Ovary (tissue), 9 donors: ENCODE results near the gene CCDC188. TPM values are rescaled to one million over a fixed set of nuclear protein-coding genes. Genes with fewer than 3 reads are reported as not detected.

Source experiments
- DNase-seq, 5 donors: peaks; one replicate each; pipeline ENCODE4 v3.0.0-alpha.2; 2019 to 2020
- H3K27ac ChIP-seq, 2 donors: fragments of 200-600 bp; one replicate each; pipeline versions ENCODE4 v1.5.1 to v1.8.0; 2019 to 2022
- H3K27me3 ChIP-seq: fragments of 200-600 bp; one replicate; pipeline ENCODE4 v1.8.0; 2022
- H3K36me3 ChIP-seq: fragments of 200-600 bp; sonication (generic); one replicate; pipeline ENCODE4 v1.5.1; 2019
- H3K4me1 ChIP-seq: one replicate; pipeline ENCODE4 v1.8.1; 2013; ENCODE audit warnings: mild to moderate bottlenecking, moderate library complexity; ENCODE audit not compliant: insufficient read depth
- H3K4me3 ChIP-seq: fragments of 200-600 bp; sonication (generic); one replicate; pipeline ENCODE4 v1.5.1; 2017
- H3K9me3 ChIP-seq, 2 donors: fragments of 200-600 bp in 1 of 2; sonication (generic) in 1 of 2; one replicate each; pipeline versions ENCODE4 v1.5.1 to v1.8.1; 2013 to 2019; ENCODE audit warnings: mild to moderate bottlenecking in 1 of 2, moderate library complexity in 1 of 2
- EP300 ChIP-seq: sonication (generic); formaldehyde crosslinking; IDR thresholded peaks from one replicate; pipeline ENCODE4 v1.6.1; 2017; ENCODE audit warnings: antibody characterized with exemption
- POLR2A ChIP-seq: fragments of 450-650 bp; IDR thresholded peaks from one replicate; pipeline ENCODE4 v1.6.1; 2017; ENCODE audit warnings: antibody characterized with exemption, mild to moderate bottlenecking, moderate library complexity
- WGBS, 3 donors: extraction: QIAGEN DNeasy Blood & Tissue Kit in 1 of 3; methylation state at CpG; one replicate each; pipeline versions ENCODE4 v1.1.5 to v1.1.7; 2013 to 2017; 5-methylcytosine and 5-hydroxymethylcytosine counted together
- intact Hi-C, 4 donors: fragments of 100-400 bp; cut with DNase I; formaldehyde crosslinking; loops; one replicate each; pipeline versions ENCODE4 v1.11.0 to v1.15.1; 2022 to 2023
- polyA plus RNA-seq, 2 donors: library from polyadenylated mRNA; stranded (reverse); fragments of 200-250 nt in 1 of 2; fragments of 350-450 nt in 1 of 2; fragmentation: Illumina TruSeq in 1 of 2; extraction: RNeasy Lipid Tissue Mini Kit (QIAGEN cat#74804) in 1 of 2; gene quantifications; one replicate each; pipeline ENCODE4 v1.2.3, GENCODE V29; 2013 to 2014
- total RNA-seq, 7 donors: library from RNA; depleted of rRNA in 2 of 7; stranded (reverse); fragments of >200 nt in 2 of 7; fragmentation: NEBNext Ultra II Directional in 3 of 7; extraction: Animal tissue kit (Norgen Biotek cat#: 25700) in 3 of 7; gene quantifications; one replicate each; pipeline versions ENCODE4 v1.1.0 to v1.2.4, GENCODE V29; 2016 to 2023
- TF ChIP-seq, protein P1 (sequence below), 3 donors: fragments of 450-650 bp in 2 of 3; fragments of 200-600 bp in 1 of 3; IDR thresholded peaks; one replicate each; pipeline versions ENCODE4 v1.5.1 to v1.8.0; 2016 to 2022; ENCODE audit warnings: antibody characterized with exemption in 3 of 3, mild to moderate bottlenecking in 1 of 3
- donor health status: DM: no; HTN: no; CAD: no; lungs with moderate emphysema.
- donor health status: DM: no; HTN: no; CAD: no.
- donor health status: Bipolar disorder and iron deficiency.
- donor health status: DM: yes; HTN: yes; CAD: no.
- donor health status: DM: no; HTN: no; CAD: no.
- donor health status: DM: yes; HTN: yes; CAD: no.

Gene CCDC188
- total and polyA plus RNA-seq, 9 donors = 0.27 to 1.1 (median 0.42) TPM; not detected in 1

DNA sequence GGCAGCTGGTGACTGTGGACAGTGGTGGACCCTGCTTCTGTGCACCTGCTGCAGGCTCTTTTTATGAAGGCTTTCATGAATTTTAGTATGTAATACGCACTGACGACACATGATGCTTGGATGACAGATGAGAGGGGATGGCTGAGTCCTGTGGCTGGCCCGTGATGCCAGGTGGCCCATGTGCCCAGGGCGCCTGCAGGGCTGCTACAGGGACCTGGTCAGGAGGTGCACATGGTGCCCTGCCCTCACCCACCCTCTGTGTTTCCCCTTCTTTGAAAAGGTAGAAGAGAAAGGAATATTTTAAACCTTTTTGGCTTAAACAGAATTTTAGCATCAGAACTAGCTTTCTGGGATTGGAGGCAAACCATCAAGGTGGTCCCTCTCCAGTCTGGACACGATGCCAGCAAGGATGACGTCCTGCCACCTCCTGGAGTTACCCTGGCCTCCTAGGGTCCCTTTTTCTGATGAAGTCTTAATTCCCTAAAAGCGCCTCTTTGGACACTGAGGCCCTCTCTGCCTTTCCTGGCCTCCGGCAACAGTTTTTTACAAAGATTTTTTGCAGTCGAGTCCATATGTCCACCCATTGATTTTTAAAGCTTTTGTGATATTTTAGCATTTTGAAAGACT lies 40.4 kb downstream of the CCDC188 start:
- H3K27me3 ChIP-seq = no peaks in the 10 kb centered on the region
- no peak overlapping the region for H3K4me3 ChIP-seq
- WGBS, 3 donors = 77 to 85% (median 82%) methylated on average over 9 of the region's 9 CpGs
- TF ChIP-seq, protein P1, sequence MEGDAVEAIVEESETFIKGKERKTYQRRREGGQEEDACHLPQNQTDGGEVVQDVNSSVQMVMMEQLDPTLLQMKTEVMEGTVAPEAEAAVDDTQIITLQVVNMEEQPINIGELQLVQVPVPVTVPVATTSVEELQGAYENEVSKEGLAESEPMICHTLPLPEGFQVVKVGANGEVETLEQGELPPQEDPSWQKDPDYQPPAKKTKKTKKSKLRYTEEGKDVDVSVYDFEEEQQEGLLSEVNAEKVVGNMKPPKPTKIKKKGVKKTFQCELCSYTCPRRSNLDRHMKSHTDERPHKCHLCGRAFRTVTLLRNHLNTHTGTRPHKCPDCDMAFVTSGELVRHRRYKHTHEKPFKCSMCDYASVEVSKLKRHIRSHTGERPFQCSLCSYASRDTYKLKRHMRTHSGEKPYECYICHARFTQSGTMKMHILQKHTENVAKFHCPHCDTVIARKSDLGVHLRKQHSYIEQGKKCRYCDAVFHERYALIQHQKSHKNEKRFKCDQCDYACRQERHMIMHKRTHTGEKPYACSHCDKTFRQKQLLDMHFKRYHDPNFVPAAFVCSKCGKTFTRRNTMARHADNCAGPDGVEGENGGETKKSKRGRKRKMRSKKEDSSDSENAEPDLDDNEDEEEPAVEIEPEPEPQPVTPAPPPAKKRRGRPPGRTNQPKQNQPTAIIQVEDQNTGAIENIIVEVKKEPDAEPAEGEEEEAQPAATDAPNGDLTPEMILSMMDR (IDR thresholded peaks at IDR 0.05) = no peak
- TF ChIP-seq POLR2A (no peak), EP300 (no peak)
- DNase-seq = peak in 1 of 5 donors; percentile 14
- intact Hi-C loops = loop anchor here in 1 of 4 donors (10.0 kb wide), 1 partner anchor 146 kb away; no protein-coding TSS in a partner anchor
- H3K9me3 ChIP-seq = no peaks in the 10 kb centered on the region
- no peak overlapping the region for H3K27ac ChIP-seq
- peaks cover 4% of the 10 kb centered on the region for H3K36me3 ChIP-seq
- H3K4me1 ChIP-seq = no peaks in the 10 kb centered on the region

DNA sequence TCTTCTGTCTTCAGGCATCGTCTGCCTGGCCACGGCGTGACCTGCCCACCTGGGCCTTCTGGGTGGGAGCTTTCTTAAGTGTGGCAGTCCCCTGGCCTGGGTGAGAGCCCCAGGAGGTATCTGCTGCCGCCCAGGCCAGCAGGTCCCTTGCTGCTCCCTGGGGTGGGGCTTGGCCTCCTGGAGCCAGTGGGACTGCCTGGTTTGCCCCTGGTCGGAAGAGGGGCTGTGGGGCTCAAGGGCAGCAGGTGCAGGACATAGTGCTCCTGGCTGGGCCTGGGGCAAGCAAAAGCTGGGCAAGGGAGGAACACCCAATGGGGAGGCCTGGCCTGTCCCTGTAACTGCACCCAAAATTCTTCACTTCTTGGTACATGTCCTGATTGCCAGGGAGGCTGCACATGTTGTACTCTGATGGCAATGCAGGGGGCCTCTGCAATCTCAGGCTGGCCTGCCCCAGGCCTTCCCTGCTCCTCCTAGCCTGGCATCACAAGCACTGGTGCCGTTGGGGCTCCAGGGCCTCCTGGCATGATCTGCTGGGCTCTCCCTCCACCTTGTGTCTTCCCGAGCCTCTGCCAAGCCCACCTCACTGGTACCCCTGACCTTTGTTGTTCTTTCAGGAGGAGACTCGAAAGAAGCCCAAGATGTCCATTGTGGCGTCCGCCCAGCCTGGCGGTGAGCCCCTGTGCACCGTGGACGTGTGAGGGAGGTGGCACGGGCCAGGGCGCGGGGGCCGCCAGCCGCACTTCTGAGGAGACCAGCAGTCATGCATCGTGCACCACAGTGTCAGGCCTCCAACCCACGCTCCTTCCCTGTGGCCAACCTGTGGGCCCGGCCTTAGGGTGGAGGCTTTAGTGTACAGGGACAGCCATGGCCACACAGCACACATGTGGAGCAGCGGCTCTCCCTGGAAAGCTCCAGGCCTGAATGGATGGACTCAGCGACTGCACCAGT lies 41.2 kb downstream of the CCDC188 start:
- TF ChIP-seq, protein P1 (IDR thresholded peaks at IDR 0.05) = no peak
- TF ChIP-seq POLR2A = no peak
- no peak for TF ChIP-seq EP300
- intact Hi-C loops = loop anchor here in 1 of 4 donors (10.0 kb wide), 1 partner anchor 145 kb away; no protein-coding TSS in a partner anchor
- Histone ChIP-seq H3K9me3 (no peaks in the 10 kb centered on the region), H3K4me3 (no peak overlapping the region), H3K36me3 (peaks cover 4% of the 10 kb centered on the region), H3K4me1 (no peaks in the 10 kb centered on the region), H3K27ac (no peak overlapping the region), H3K27me3 (no peaks in the 10 kb centered on the region)
- peak in 1 of 5 donors; percentile 39 for DNase-seq
- WGBS, 3 donors = 69 to 83% (median 73%) methylated on average over 23 of the region's 23 CpGs

DNA sequence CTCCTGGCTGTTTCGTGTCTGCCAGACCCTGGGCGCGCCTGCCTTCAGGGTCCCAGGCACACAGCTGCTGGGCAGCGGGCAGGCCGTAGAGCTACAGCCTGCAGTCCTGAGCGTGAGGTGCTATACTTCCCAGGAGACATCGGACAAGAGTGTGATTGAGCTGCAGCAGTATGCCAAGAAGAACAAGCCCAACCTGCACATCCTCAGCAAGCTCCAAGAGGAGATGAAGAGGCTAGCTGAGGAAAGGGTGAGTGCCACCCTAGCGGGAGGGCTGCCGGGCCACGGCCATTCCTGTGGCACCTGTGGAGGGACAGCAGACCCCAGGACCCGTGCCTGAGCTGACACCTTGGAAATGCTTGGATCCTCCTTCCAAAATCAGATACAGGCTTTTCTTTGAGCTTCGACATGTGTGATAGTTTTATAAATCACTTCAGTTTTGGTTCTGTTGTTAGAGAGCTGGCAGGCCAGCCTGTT lies 42.1 kb downstream of the CCDC188 start:
- 74 to 84% (median 79%) methylated on average over 11 to 12 of the region's 12 CpGs for WGBS, 3 donors
- no peak for TF ChIP-seq POLR2A
- no peak for TF ChIP-seq EP300
- TF ChIP-seq, protein P1 (IDR thresholded peaks at IDR 0.05) = no peak
- Histone ChIP-seq H3K27ac (no peak overlapping the region), H3K36me3 (peaks cover 4% of the 10 kb centered on the region), H3K4me3 (no peak overlapping the region), H3K27me3 (no peaks in the 10 kb centered on the region), H3K9me3 (no peaks in the 10 kb centered on the region), H3K4me1 (no peaks in the 10 kb centered on the region)
- intact Hi-C loops = no loop called here
- DNase-seq = peak in 1 of 5 donors; percentile 14

DNA sequence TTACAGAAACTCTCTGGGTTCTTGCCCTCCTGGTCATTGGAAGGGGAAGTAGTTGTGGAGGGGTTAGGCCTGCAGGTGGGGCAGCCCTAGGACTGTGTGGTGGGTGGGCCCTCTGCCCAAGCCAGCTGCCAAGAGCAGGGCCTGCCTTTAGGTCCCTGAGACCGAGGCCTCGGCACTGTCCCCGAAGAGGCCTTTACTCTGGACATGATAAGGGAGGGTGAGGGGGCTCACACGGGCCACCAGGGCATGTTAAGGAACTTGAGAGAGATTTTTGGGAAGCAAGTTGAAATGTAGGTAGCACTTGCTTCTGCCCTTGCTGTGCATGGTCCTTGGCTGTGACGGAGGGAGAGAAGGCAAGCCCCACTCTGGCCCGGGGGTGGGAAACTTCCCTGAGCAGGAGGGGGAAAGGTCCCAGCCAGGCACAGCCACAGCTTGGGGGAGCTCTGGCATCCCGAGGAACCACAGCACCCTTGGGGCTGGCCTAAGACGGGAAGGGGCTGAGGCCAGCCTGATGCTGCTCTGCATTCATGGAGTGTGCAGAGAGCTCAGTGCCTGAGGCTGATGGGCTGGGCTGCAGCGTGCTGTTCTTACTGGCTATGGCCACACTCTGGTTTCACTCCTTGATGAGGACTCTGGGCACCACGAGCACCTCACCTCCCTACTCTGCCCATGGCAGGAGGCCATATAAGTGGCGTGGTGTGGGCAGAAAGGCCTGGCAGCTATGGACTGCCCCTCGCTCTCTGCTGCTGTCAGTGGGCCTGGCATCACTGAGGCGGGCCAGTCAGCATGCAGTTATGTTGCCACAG lies 42.7 kb downstream of the CCDC188 start:
- Histone ChIP-seq H3K9me3 (no peaks in the 10 kb centered on the region), H3K4me3 (no peak overlapping the region), H3K27ac (no peak overlapping the region), H3K36me3 (peaks cover 4% of the 10 kb centered on the region), H3K27me3 (no peaks in the 10 kb centered on the region), H3K4me1 (no peaks in the 10 kb centered on the region)
- TF ChIP-seq, protein P1 (IDR thresholded peaks at IDR 0.05) = no peak
- TF ChIP-seq EP300 (no peak), POLR2A (no peak)
- peak in 1 of 5 donors; percentile 22 for DNase-seq
- 75 to 77% (median 76%) methylated on average over 12 to 13 of the region's 13 CpGs for WGBS, 3 donors
- intact Hi-C loops = no loop called here
